HepG2 (cell line): ENCODE measurements around the gene FUT6. TPM values are rescaled to one million over a fixed set of nuclear protein-coding genes. Genes with fewer than 3 reads are reported as not detected.

Source experiments
- AKAP8 ChIP-seq: sonication (generic); formaldehyde crosslinking; IDR thresholded peaks from 2 replicates; pipeline ENCODE4 v1.5.1; 2020; ENCODE audit warnings: mild to moderate bottlenecking, missing genetic modification reagents
- ARHGAP35 ChIP-seq: sonication (generic); formaldehyde crosslinking; IDR thresholded peaks from 2 replicates; pipeline ENCODE4 v1.9.0; 2022; ENCODE audit warnings: mild to moderate bottlenecking, inconsistent platforms, moderate library complexity, missing genetic modification reagents, borderline replicate concordance
- CENPBD1 ChIP-seq: sonication (generic); formaldehyde crosslinking; IDR thresholded peaks from 2 replicates; pipeline ENCODE4 v1.8.0; 2022; ENCODE audit warnings: missing genetic modification reagents, low read depth, mild to moderate bottlenecking, borderline replicate concordance
- CENPX ChIP-seq: sonication (generic); formaldehyde crosslinking; IDR thresholded peaks from 2 replicates; pipeline ENCODE4 v1.9.0; 2021; ENCODE audit warnings: mild to moderate bottlenecking, missing genetic modification reagents, moderate library complexity
- CHD2 ChIP-seq: IDR thresholded peaks from 2 replicates; pipeline ENCODE4 v1.6.1; 2011; ENCODE audit warnings: low read depth, low read length, improper control_type of control experiment
- HMG20A ChIP-seq: IDR thresholded peaks from 2 replicates; pipeline ENCODE4 v1.6.1; 2016; ENCODE audit warnings: borderline replicate concordance
- KLF12 ChIP-seq: sonication (generic); formaldehyde crosslinking; IDR thresholded peaks from 2 replicates; pipeline ENCODE4 v1.4.0; 2020; ENCODE audit warnings: missing genetic modification reagents, borderline replicate concordance
- NAIF1 ChIP-seq: sonication (generic); formaldehyde crosslinking; IDR thresholded peaks from 2 replicates; pipeline ENCODE4 v1.5.0; 2020; ENCODE audit warnings: mild to moderate bottlenecking, missing genetic modification reagents, borderline replicate concordance
- NR2F1 ChIP-seq, 2 experiments: fragments of 450-650 bp in 1 of 2; formaldehyde crosslinking in 1 of 2; IDR thresholded peaks; 2 replicates each; pipeline versions ENCODE4 v1.5.0 to v1.6.1; 2016 to 2020; ENCODE audit warnings: mild to moderate bottlenecking in 1 of 2, missing compliant biosample characterization in 1 of 2, missing genetic modification reagents in 1 of 2, moderate library complexity in 1 of 2
- PAWR ChIP-seq: sonication (generic); formaldehyde crosslinking; IDR thresholded peaks from 2 replicates; pipeline ENCODE4 v1.4.0; 2020; ENCODE audit warnings: missing genetic modification reagents, mild to moderate bottlenecking, borderline replicate concordance
- POLR2AphosphoS2 ChIP-seq: IDR thresholded peaks from 2 replicates; pipeline ENCODE4 v1.6.1; 2011; ENCODE audit warnings: low read depth, low read length, improper control_type of control experiment
- RBFOX2 ChIP-seq: fragments of 200-400 bp; formaldehyde crosslinking; IDR thresholded peaks from 2 replicates; pipeline ENCODE4 v1.6.1; 2017; ENCODE audit warnings: low read depth, mild to moderate bottlenecking, low read length
- RBM22 ChIP-seq: fragments of 200-400 bp; formaldehyde crosslinking; optimal IDR thresholded peaks from 2 replicates; pipeline ENCODE3; 2017; ENCODE audit warnings: mild to moderate bottlenecking, low read length, moderate library complexity
- RFX3 ChIP-seq: IDR thresholded peaks from 2 replicates; pipeline ENCODE4 v1.6.1; 2016; ENCODE audit warnings: missing biosample characterization, missing genetic modification reagents
- SUZ12 ChIP-seq: fragments of 150-350 bp; IDR thresholded peaks from 2 replicates; pipeline ENCODE4 v1.6.1; 2014; ENCODE audit warnings: low read depth, low read length
- ZNF292 ChIP-seq: sonication (generic); formaldehyde crosslinking; IDR thresholded peaks from 2 replicates; pipeline ENCODE4 v1.8.1; 2022; ENCODE audit warnings: mild to moderate bottlenecking, low read depth, missing genetic modification reagents, borderline replicate concordance
- ZNF44 ChIP-seq: sonication (generic); formaldehyde crosslinking; IDR thresholded peaks from 2 replicates; pipeline ENCODE4 v1.5.1; 2020; ENCODE audit warnings: mild to moderate bottlenecking, missing genetic modification reagents
- ZNF530 ChIP-seq: sonication (generic); formaldehyde crosslinking; IDR thresholded peaks from 2 replicates; pipeline ENCODE4 v1.5.0; 2020; ENCODE audit warnings: low read depth, mild to moderate bottlenecking, missing genetic modification reagents
- ZNF569 ChIP-seq: sonication (generic); formaldehyde crosslinking; IDR thresholded peaks from 2 replicates; pipeline ENCODE4 v1.5.0; 2020; ENCODE audit warnings: mild to moderate bottlenecking, missing genetic modification reagents, moderate library complexity, borderline replicate concordance
- polyA plus RNA-seq, 8 experiments: library from polyadenylated mRNA; depleted of rRNA in 3 of 8; stranded (reverse) in 7 of 8; unstranded in 1 of 8; fragments of >200 nt; fragmentation: Illumina TruSeq in 4 of 8; extraction: Trizol in 4 of 8; gene quantifications; 2 replicates each; pipeline versions ENCODE4 v1.2.1 to v1.2.3, GENCODE V29; 2011 to 2016; ENCODE audit warnings: low read depth in 4 of 8, missing spikeins in 1 of 8, mixed read lengths in 1 of 8; ENCODE audit not compliant: insufficient read depth in 1 of 8
- total RNA-seq, 5 experiments: library from RNA; depleted of rRNA; stranded (reverse); fragments of >200 nt; fragmentation: Illumina TruSeq; extraction: Trizol; gene quantifications; 2 replicates each; pipeline ENCODE4 v1.2.3, GENCODE V29; 2016; ENCODE audit warnings: low read depth in 1 of 5
- TF ChIP-seq, protein P1 (sequence below): sonication (generic); formaldehyde crosslinking; conservative IDR thresholded peaks from 2 replicates; pipeline ENCODE4 v1.4.0; 2020; ENCODE audit warnings: missing genetic modification reagents
- TF ChIP-seq, protein P2 (sequence below): sonication (generic); formaldehyde crosslinking; IDR thresholded peaks from 2 replicates; pipeline ENCODE4 v1.4.0; 2020; ENCODE audit warnings: mild to moderate bottlenecking, missing genetic modification reagents, borderline replicate concordance
- TF ChIP-seq, protein P3 (sequence below): sonication (generic); formaldehyde crosslinking; IDR thresholded peaks from 2 replicates; pipeline ENCODE4 v1.8.1; 2022; ENCODE audit warnings: mild to moderate bottlenecking, missing genetic modification reagents

The FUT6 gene
- total and polyA plus RNA-seq, 2 of the 13 experiments (the other 11 are each of a cell fraction or from before 2014, with no cell fraction given), result 8.2 to 27.7 TPM

GRCh38 chr19:5790559-5791520 lies 48.7 kb downstream of the FUT6 start, which contains the start of gene DUS3L (continued):
- TF ChIP-seq ARHGAP35 (CRISPR knock-in tag) (peak; percentile 94), KLF12 (CRISPR knock-in tag) (no peak), HMG20A (no peak), ZNF292 (CRISPR knock-in tag) (no peak), CENPX (no peak), ZNF44 (peak; percentile 87; the same call in 1 of the 2 replicates), ZNF569 (CRISPR knock-in tag) (no peak), NR2F1 (CRISPR knock-in tag; IDR thresholded peaks at IDR 0.05) (no peak), POLR2AphosphoS2 (no peak), RBM22 (no peak), RBFOX2 (peak; percentile 93), ZNF530 (CRISPR knock-in tag) (no peak), SUZ12 (peak; percentile 92), RFX3 (CRISPR knock-in tag) (0 out of 2 replicates have a peak, but pooled peaks have one; percentile 17), CENPBD1 (CRISPR knock-in tag) (no peak), AKAP8 (CRISPR knock-in tag) (0 out of 2 replicates have a peak, but pooled peaks have one; percentile 88), CHD2 (no peak), PAWR (no peak), NAIF1 (CRISPR knock-in tag) (peak; percentile 71; the same call in 1 of the 2 replicates)
- TF ChIP-seq, protein P1, sequence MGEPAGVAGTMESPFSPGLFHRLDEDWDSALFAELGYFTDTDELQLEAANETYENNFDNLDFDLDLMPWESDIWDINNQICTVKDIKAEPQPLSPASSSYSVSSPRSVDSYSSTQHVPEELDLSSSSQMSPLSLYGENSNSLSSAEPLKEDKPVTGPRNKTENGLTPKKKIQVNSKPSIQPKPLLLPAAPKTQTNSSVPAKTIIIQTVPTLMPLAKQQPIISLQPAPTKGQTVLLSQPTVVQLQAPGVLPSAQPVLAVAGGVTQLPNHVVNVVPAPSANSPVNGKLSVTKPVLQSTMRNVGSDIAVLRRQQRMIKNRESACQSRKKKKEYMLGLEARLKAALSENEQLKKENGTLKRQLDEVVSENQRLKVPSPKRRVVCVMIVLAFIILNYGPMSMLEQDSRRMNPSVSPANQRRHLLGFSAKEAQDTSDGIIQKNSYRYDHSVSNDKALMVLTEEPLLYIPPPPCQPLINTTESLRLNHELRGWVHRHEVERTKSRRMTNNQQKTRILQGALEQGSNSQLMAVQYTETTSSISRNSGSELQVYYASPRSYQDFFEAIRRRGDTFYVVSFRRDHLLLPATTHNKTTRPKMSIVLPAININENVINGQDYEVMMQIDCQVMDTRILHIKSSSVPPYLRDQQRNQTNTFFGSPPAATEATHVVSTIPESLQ (CRISPR knock-in tag), result 0 out of 2 replicates have a peak, but pooled peaks have one; percentile 16
- TF ChIP-seq, protein P2, sequence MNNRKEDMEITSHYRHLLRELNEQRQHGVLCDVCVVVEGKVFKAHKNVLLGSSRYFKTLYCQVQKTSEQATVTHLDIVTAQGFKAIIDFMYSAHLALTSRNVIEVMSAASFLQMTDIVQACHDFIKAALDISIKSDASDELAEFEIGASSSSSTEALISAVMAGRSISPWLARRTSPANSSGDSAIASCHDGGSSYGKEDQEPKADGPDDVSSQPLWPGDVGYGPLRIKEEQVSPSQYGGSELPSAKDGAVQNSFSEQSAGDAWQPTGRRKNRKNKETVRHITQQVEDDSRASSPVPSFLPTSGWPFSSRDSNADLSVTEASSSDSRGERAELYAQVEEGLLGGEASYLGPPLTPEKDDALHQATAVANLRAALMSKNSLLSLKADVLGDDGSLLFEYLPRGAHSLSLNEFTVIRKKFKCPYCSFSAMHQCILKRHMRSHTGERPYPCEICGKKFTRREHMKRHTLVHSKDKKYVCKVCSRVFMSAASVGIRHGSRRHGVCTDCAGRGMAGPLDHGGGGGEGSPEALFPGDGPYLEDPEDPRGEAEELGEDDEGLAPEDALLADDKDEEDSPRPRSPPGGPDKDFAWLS, result no peak; the same call in 1 of the 2 replicates
- TF ChIP-seq, protein P3, sequence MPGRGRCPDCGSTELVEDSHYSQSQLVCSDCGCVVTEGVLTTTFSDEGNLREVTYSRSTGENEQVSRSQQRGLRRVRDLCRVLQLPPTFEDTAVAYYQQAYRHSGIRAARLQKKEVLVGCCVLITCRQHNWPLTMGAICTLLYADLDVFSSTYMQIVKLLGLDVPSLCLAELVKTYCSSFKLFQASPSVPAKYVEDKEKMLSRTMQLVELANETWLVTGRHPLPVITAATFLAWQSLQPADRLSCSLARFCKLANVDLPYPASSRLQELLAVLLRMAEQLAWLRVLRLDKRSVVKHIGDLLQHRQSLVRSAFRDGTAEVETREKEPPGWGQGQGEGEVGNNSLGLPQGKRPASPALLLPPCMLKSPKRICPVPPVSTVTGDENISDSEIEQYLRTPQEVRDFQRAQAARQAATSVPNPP (CRISPR knock-in tag), result peak; percentile 75; the same call in 1 of the 2 replicates
